A673 (cell line): ENCODE data around the gene KDM6B. TPM values are rescaled to one million over a fixed set of nuclear protein-coding genes. Genes with fewer than 3 reads are reported as not detected.

Experiments used
- BruUV-seq: library from RNA; stranded (reverse); fragments of 400-500 nt; replicated peaks from 2 replicates; lab custom pipeline; 2021; lab: Mats Ljungman, UMichigan
- CTCF ChIA-PET: fragments of 300-600 bp; sonication (Branson Sonifier 250); formaldehyde crosslinking; loops from one replicate; lab custom pipeline; 2022; ENCODE audit warnings: antibody characterized with exemption; lab: Charles Lee
- POLR2A ChIA-PET: fragments of 300-600 bp; sonication (Branson Sonifier 250); formaldehyde crosslinking; loops from one replicate; lab custom pipeline; 2022; ENCODE audit warnings: antibody characterized with exemption; ENCODE audit not compliant: low non-redundant PET; lab: Charles Lee
- DNase-seq: peaks from one replicate; pipeline ENCODE4 v3.0.0-alpha.2; 2015; ENCODE audit warnings: low spot score
- H3K27ac ChIP-seq: fragments of 200-600 bp; sonication (generic); 2 replicates; pipeline ENCODE4 v1.5.1; 2016; ENCODE audit warnings: mixed run types, low read depth, mild to moderate bottlenecking, mixed read lengths, antibody characterized with exemption, low read length; ENCODE audit not compliant: poor library complexity, severe bottlenecking
- H3K27me3 ChIP-seq: fragments of 200-600 bp; sonication (generic); replicated peaks from 2 replicates; pipeline ENCODE4 v1.6.1; 2017; ENCODE audit warnings: mixed run types, low read depth, mild to moderate bottlenecking, mixed read lengths, antibody characterized with exemption, low read length; ENCODE audit not compliant: insufficient read depth, poor library complexity
- H3K36me3 ChIP-seq: fragments of 200-600 bp; sonication (generic); 2 replicates; pipeline ENCODE4 v1.6.1; 2016; ENCODE audit warnings: mixed run types, mild to moderate bottlenecking, mixed read lengths, antibody characterized with exemption, low read length; ENCODE audit not compliant: insufficient read depth, poor library complexity, severe bottlenecking
- H3K4me1 ChIP-seq: fragments of 200-600 bp; sonication (generic); 2 replicates; pipeline ENCODE4 v1.6.1; 2017; ENCODE audit warnings: mixed run types, mild to moderate bottlenecking, mixed read lengths, antibody characterized with exemption, low read length; ENCODE audit not compliant: insufficient read depth, poor library complexity, severe bottlenecking
- H3K4me3 ChIP-seq: fragments of 200-600 bp; sonication (generic); 2 replicates; pipeline ENCODE4 v1.5.1; 2016; ENCODE audit warnings: low read depth, mixed run types, mild to moderate bottlenecking, mixed read lengths, low read length; ENCODE audit not compliant: poor library complexity, severe bottlenecking
- H3K9me3 ChIP-seq: fragments of 200-600 bp; sonication (generic); 2 replicates; pipeline ENCODE4 v1.6.1; 2016; ENCODE audit warnings: mixed run types, low read depth, mild to moderate bottlenecking, mixed read lengths, antibody characterized with exemption, low read length; ENCODE audit not compliant: poor library complexity, severe bottlenecking
- EZH2 ChIP-seq: fragments of 200-600 bp; sonication (generic); IDR thresholded peaks from 2 replicates; pipeline ENCODE4 v1.6.1; 2017; ENCODE audit warnings: borderline replicate concordance, low read depth, mild to moderate bottlenecking, mixed read lengths, antibody characterized with exemption, low read length; ENCODE audit not compliant: poor library complexity, severe bottlenecking
- intact Hi-C: fragments of 100-400 bp; cut with micrococcal nuclease; formaldehyde crosslinking; loops from one replicate; pipeline ENCODE4 v1.10.0; 2022; ENCODE audit not compliant: unreplicated experiment
- total RNA-seq: library from RNA; stranded (reverse); gene quantifications from 2 replicates; pipeline ENCODE4 v1.2.3, GENCODE V29; 2021
- TF ChIP-seq, protein P1 (sequence below): fragments of 300-800, 200-600 bp; sonication (generic); conservative IDR thresholded peaks from 2 replicates; pipeline ENCODE4 v1.5.1; 2017; ENCODE audit warnings: low read depth, mild to moderate bottlenecking, antibody characterized with exemption, low read length, moderate library complexity, mixed read lengths

KDM6B gene
- total RNA-seq, 1 experiment from 2014 or later, result 46.8 TPM

DNA sequence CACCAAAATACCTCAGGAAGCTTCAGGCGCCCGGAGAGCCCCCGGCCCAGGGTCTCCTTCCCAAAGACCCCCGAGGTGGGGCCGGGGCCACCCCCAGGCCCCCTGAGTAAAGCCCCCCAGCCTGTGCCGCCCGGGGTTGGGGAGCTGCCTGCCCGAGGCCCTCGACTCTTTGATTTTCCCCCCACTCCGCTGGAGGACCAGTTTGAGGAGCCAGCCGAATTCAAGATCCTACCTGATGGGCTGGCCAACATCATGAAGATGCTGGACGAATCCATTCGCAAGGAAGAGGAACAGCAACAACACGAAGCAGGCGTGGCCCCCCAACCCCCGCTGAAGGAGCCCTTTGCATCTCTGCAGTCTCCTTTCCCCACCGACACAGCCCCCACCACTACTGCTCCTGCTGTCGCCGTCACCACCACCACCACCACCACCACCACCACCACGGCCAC, 14.1 kb downstream of the KDM6B start:
- no TSS peak for BruUV-seq
- ChIA-PET CTCF (no interaction called here), POLR2A (no interaction called here)
- DNase-seq, result no peak
- no peaks in the 10 kb centered on the region for H3K9me3 ChIP-seq
- H3K4me3 ChIP-seq, result no peak overlapping the region
- no peaks in the 10 kb centered on the region for H3K27me3 ChIP-seq
- TF ChIP-seq, protein P1, sequence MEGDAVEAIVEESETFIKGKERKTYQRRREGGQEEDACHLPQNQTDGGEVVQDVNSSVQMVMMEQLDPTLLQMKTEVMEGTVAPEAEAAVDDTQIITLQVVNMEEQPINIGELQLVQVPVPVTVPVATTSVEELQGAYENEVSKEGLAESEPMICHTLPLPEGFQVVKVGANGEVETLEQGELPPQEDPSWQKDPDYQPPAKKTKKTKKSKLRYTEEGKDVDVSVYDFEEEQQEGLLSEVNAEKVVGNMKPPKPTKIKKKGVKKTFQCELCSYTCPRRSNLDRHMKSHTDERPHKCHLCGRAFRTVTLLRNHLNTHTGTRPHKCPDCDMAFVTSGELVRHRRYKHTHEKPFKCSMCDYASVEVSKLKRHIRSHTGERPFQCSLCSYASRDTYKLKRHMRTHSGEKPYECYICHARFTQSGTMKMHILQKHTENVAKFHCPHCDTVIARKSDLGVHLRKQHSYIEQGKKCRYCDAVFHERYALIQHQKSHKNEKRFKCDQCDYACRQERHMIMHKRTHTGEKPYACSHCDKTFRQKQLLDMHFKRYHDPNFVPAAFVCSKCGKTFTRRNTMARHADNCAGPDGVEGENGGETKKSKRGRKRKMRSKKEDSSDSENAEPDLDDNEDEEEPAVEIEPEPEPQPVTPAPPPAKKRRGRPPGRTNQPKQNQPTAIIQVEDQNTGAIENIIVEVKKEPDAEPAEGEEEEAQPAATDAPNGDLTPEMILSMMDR, result no peak
- TF ChIP-seq EZH2, result no peak
- H3K4me1 ChIP-seq, result peaks cover 6% of the 10 kb centered on the region
- H3K36me3 ChIP-seq, result peaks cover 76% of the 10 kb centered on the region
- no peak overlapping the region for H3K27ac ChIP-seq
- intact Hi-C loops, result no loop called here

DNA sequence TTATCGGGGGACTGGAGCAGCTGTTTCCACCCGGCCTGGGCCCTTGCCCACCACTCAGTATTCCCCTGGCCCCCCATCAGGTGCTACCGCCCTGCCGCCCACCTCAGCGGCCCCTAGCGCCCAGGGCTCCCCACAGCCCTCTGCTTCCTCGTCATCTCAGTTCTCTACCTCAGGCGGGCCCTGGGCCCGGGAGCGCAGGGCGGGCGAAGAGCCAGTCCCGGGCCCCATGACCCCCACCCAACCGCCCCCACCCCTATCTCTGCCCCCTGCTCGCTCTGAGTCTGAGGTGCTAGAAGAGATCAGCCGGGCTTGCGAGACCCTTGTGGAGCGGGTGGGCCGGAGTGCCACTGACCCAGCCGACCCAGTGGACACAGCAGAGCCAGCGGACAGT, 14.7 kb downstream of the KDM6B start:
- no peak for TF ChIP-seq EZH2
- TF ChIP-seq, protein P1, result no peak
- Histone ChIP-seq H3K4me1 (peaks cover 6% of the 10 kb centered on the region), H3K9me3 (no peaks in the 10 kb centered on the region), H3K27me3 (no peaks in the 10 kb centered on the region), H3K36me3 (peaks cover 80% of the 10 kb centered on the region), H3K4me3 (no peak overlapping the region), H3K27ac (no peak overlapping the region)
- DNase-seq, result no peak
- ChIA-PET CTCF (no interaction called here), POLR2A (no interaction called here)
- intact Hi-C loops, result no loop called here
- BruUV-seq, result no TSS peak

DNA sequence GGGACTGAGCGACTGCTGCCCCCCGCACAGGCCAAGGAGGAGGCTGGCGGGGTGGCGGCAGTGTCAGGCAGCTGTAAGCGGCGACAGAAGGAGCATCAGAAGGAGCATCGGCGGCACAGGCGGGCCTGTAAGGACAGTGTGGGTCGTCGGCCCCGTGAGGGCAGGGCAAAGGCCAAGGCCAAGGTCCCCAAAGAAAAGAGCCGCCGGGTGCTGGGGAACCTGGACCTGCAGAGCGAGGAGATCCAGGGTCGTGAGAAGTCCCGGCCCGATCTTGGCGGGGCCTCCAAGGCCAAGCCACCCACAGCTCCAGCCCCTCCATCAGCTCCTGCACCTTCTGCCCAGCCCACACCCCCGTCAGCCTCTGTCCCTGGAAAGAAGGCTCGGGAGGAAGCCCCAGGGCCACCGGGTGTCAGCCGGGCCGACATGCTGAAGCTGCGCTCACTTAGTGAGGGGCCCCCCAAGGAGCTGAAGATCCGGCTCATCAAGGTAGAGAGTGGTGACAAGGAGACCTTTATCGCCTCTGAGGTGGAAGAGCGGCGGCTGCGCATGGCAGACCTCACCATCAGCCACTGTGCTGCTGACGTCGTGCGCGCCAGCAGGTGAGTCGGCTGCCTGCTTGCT, 15.2 kb downstream of the KDM6B start:
- H3K36me3 ChIP-seq, result peaks cover 84% of the 10 kb centered on the region
- intact Hi-C loops, result no loop called here
- no peaks in the 10 kb centered on the region for H3K27me3 ChIP-seq
- POLR2A ChIA-PET, result no interaction called here
- DNase-seq, result no peak
- H3K4me1 ChIP-seq, result peaks cover 6% of the 10 kb centered on the region
- CTCF ChIA-PET, result no interaction called here
- no peak overlapping the region for H3K27ac ChIP-seq
- BruUV-seq, result no TSS peak
- H3K9me3 ChIP-seq, result no peaks in the 10 kb centered on the region
- TF ChIP-seq, protein P1, result no peak
- no peak for TF ChIP-seq EZH2
- no peak overlapping the region for H3K4me3 ChIP-seq
